Stomach (tissue), 9 donors: Measurements from ENCODE around the gene VTI1A. TPM values are rescaled to one million over a fixed set of nuclear protein-coding genes. Genes with fewer than 3 reads are reported as not detected.

ENCODE experiments used
- DNase-seq, 2 donors: peaks; one replicate each; pipeline versions ENCODE4 v3.0.0 to v3.0.0-alpha.2; 2013 to 2019
- H3K27ac ChIP-seq, 5 donors: fragments of 200-600 bp in 4 of 5; sonication (generic) in 4 of 5; one replicate each; pipeline ENCODE4 v1.5.1; 2013 to 2019; ENCODE audit warnings: mild to moderate bottlenecking in 1 of 5, moderate library complexity in 1 of 5
- H3K27me3 ChIP-seq, 3 donors: fragments of 200-600 bp; sonication (generic); one replicate each; pipeline ENCODE4 v1.5.1; 2017 to 2019; ENCODE audit warnings: mixed run types in 1 of 3
- H3K36me3 ChIP-seq, 4 donors: fragments of 200-600 bp; sonication (generic); 1 replicate in 3 of 4; 2 replicates in 1 of 4; pipeline ENCODE4 v1.5.1; 2016 to 2019
- H3K4me1 ChIP-seq, 4 donors: fragments of 200-600 bp; sonication (generic); one replicate each; pipeline ENCODE4 v1.5.1; 2016 to 2019
- H3K4me3 ChIP-seq, 4 donors: fragments of 200-600 bp; sonication (generic) in 3 of 4; one replicate each; pipeline ENCODE4 v1.5.1; 2016 to 2019; ENCODE audit warnings: mild to moderate bottlenecking in 1 of 4
- H3K9me3 ChIP-seq, 4 donors: fragments of 200-600 bp; sonication (generic); one replicate each; pipeline ENCODE4 v1.5.1; 2016 to 2019
- CTCF ChIP-seq, 7 experiments: fragments of 450-650 bp in 4 of 7; fragments of 200-600 bp in 3 of 7; sonication (generic) in 3 of 7; IDR thresholded peaks; one replicate each; pipeline ENCODE4 v1.5.1; 2016 to 2019; ENCODE audit warnings: antibody characterized with exemption in 7 of 7, control low read depth in 2 of 7, mild to moderate bottlenecking in 1 of 7
- EP300 ChIP-seq: sonication (generic); formaldehyde crosslinking; IDR thresholded peaks from one replicate; pipeline ENCODE4 v1.6.1; 2017; ENCODE audit warnings: antibody characterized with exemption
- POLR2A ChIP-seq, 4 donors: fragments of 450-650 bp; IDR thresholded peaks; one replicate each; pipeline ENCODE4 v1.6.1; 2016; ENCODE audit warnings: antibody characterized with exemption in 4 of 4, control low read depth in 2 of 4, mild to moderate bottlenecking in 1 of 4, moderate library complexity in 1 of 4
- POLR2AphosphoS5 ChIP-seq, 3 donors: sonication (generic); formaldehyde crosslinking; IDR thresholded peaks; one replicate each; pipeline ENCODE4 v1.6.1; 2016; ENCODE audit warnings: antibody characterized with exemption in 3 of 3
- WGBS, 5 donors: extraction: QIAGEN DNeasy Blood & Tissue Kit in 3 of 5; methylation state at CpG; one replicate each; pipeline versions ENCODE4 v1.1.5 to v1.1.7; 2013 to 2018; 5-methylcytosine and 5-hydroxymethylcytosine counted together
- intact Hi-C: fragments of 100-400 bp; cut with DNase I; formaldehyde crosslinking; loops from one replicate; pipeline ENCODE4 v1.15.1; 2023; ENCODE audit warnings: low total_unique reads
- polyA plus RNA-seq, 3 donors: library from polyadenylated mRNA; stranded (reverse); fragments of 200-250 nt; gene quantifications; one replicate each; pipeline ENCODE4 v1.2.3, GENCODE V29; 2013
- total RNA-seq, 5 donors: library from RNA; depleted of rRNA; stranded (reverse); fragments of >200 nt; gene quantifications; one replicate each; pipeline versions ENCODE4 v1.1.0 to v1.2.3, GENCODE V29; 2014 to 2016
- donor health status: healthy with polysubstance abuse.
- donor health status: Bipolar disorder and iron deficiency.
- donor health status: healthy.

The VTI1A gene
- total and polyA plus RNA-seq, 8 donors = 6.5 to 222 (median 57.4) TPM

GRCh38 chr10:112512294-112512693 lies 65.3 kb downstream of the VTI1A start:
- H3K27me3 ChIP-seq = no peaks in the 10 kb centered on the region
- no peak for TF ChIP-seq CTCF (IDR thresholded peaks at IDR 0.05)
- no peak for TF ChIP-seq POLR2AphosphoS5 (IDR thresholded peaks at IDR 0.05)
- TF ChIP-seq EP300 = no peak
- TF ChIP-seq POLR2A (IDR thresholded peaks at IDR 0.05) = no peak
- H3K4me3 ChIP-seq = no peak overlapping the region
- 94 to 99% (median 98%) methylated on average over 2 of the region's 2 CpGs for WGBS, 5 donors
- intact Hi-C loops = no loop called here
- H3K9me3 ChIP-seq = no peaks in the 10 kb centered on the region
- H3K4me1 ChIP-seq = peaks cover 0 to 10% (median 7%) of the 10 kb centered on the region in 4 donors
- H3K27ac ChIP-seq = no peak overlapping the region
- H3K36me3 ChIP-seq = no peaks in the 10 kb centered on the region
- DNase-seq = no peak

- no peaks in the 10 kb centered on the region for H3K27me3 ChIP-seq
- intact Hi-C loops = no loop called here
Measured at GRCh38 chr10:112515126-112515525, 68.1 kb downstream of the VTI1A start.

GRCh38 chr10:112515852-112516251 lies 68.8 kb downstream of the VTI1A start:
- intact Hi-C loops = no loop called here
- no peaks in the 10 kb centered on the region for H3K27me3 ChIP-seq
- TF ChIP-seq POLR2AphosphoS5 (IDR thresholded peaks at IDR 0.05) (no peak), CTCF (IDR thresholded peaks at IDR 0.05) (no peak), POLR2A (IDR thresholded peaks at IDR 0.05) (no peak), EP300 (no peak)
- no peaks in the 10 kb centered on the region for H3K36me3 ChIP-seq
- H3K4me3 ChIP-seq = no peak overlapping the region
- no peak for DNase-seq
- H3K4me1 ChIP-seq = peaks cover 0 to 4% (median 0%) of the 10 kb centered on the region in 4 donors
- WGBS, 5 donors = 80 to 100% (median 96%) methylated on average over 2 of the region's 2 CpGs
- no peak overlapping the region for H3K27ac ChIP-seq
- H3K9me3 ChIP-seq = no peaks in the 10 kb centered on the region

More at GRCh38 chr10:112515126-112515525, 68.1 kb downstream of the VTI1A start:
- DNase-seq = no peak
- Histone ChIP-seq H3K4me3 (no peak overlapping the region), H3K4me1 (peaks cover 0 to 2% (median 0%) of the 10 kb centered on the region in 4 donors), H3K9me3 (no peaks in the 10 kb centered on the region), H3K36me3 (no peaks in the 10 kb centered on the region), H3K27ac (no peak overlapping the region)
- no peak for TF ChIP-seq POLR2A (IDR thresholded peaks at IDR 0.05)
- TF ChIP-seq POLR2AphosphoS5 (IDR thresholded peaks at IDR 0.05) = no peak
- TF ChIP-seq EP300 = no peak
- no peak for TF ChIP-seq CTCF (IDR thresholded peaks at IDR 0.05)

GRCh38 chr10:112517451-112517862 lies 70.4 kb downstream of the VTI1A start:
- DNase-seq = no peak
- H3K9me3 ChIP-seq = no peaks in the 10 kb centered on the region
- WGBS, 5 donors = 59 to 83% (median 76%) methylated on average over 5 of the region's 5 CpGs
- no peaks in the 10 kb centered on the region for H3K27me3 ChIP-seq
- H3K4me1 ChIP-seq = peaks cover 0 to 4% (median 0%) of the 10 kb centered on the region in 4 donors
- TF ChIP-seq POLR2A (IDR thresholded peaks at IDR 0.05) (no peak), POLR2AphosphoS5 (IDR thresholded peaks at IDR 0.05) (no peak), EP300 (no peak), CTCF (IDR thresholded peaks at IDR 0.05) (no peak)
- intact Hi-C loops = no loop called here
- H3K4me3 ChIP-seq = no peak overlapping the region
- H3K36me3 ChIP-seq = no peaks in the 10 kb centered on the region
- H3K27ac ChIP-seq = no peak overlapping the region
